Erythroblast (primary cell): ENCODE results near the gene HOXD9.

Experiments used
- GATA1 ChIP-seq: IDR thresholded peaks from 2 replicates; pipeline ENCODE4 v1.6.1; 2011; ENCODE audit warnings: low read depth, mild to moderate bottlenecking, control low read depth, low read length, moderate library complexity
- POLR2A ChIP-seq: IDR thresholded peaks from 2 replicates; pipeline ENCODE4 v1.6.1; 2011; ENCODE audit warnings: mild to moderate bottlenecking, low read length

DNA sequence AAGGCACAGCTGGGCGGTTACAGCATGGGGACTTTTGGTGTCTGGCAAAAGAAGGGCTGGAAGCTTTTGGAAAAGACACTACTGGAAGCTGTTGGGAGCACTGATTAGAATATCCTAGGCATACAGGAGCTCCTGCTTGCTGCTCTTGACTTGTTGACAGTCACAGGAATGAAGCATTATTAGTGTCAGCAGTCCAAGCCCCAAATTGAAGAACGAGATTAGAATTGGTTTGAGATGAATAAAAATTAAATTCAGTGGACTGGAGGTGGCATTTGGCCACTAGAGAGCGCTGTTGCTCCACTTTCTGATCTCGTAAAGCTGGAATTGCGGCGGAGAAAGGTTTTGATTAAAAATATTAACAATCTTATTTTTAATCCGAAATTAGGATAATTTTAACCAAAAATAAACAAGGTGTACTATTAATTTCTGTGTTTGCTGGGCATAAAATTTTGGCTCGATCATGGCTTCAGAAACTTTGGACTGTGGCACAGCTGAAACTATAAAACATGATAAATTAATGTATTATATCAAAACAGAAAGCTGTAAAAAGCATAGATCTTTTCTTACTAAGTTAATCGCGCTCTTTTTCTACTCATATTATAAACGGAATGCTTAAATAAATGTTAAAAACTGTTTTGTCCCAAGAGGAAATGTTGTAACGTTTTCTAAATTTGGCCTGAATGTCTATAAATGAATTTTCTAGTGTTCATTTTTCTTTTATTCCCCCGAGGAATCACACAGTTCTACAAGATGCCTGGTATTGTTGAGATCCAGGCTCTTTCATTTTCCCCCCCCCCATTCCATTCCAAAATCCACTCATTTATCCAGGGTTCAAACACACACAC is 4.6 kb downstream of the HOXD9 start:
- TF ChIP-seq POLR2A (no peak), GATA1 (no peak)
